ENCODE data around the gene FAM180B. TPM values are rescaled to one million over a fixed set of nuclear protein-coding genes. Genes with fewer than 3 reads are reported as not detected.
A peak's percentile ranks its signal among the peaks of the same experiment; 100 is the strongest.

The FAM180B gene
- total RNA-seq, 1 donor from 2014 or later, result not detected

DNA sequence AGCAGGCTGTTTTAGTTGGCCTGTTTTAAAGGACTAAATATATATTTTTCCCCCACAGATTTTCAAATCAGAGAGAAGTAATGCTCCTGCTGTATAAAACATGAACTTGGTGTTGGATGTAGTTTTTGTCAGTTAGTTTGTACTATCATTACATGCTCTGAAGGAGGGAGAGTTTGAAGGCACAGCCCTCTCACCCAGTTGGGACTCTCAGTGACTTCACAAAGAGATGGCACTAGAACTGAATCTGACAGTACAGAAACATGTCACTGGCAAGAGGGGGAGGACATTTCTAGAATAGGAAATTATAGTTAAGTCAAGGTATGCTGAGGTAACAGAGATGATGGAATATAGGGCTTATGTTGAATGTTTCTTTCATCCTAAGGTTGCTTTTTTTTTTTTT lies 28.8 kb downstream of the FAM180B start:
- intact Hi-C loops (cut with DNase I), result no loop called here
- Histone ChIP-seq H3K27ac (no peak overlapping the region), H3K36me3 (peaks cover 25% of the 10 kb centered on the region), H3K4me3 (no peak overlapping the region), H3K4me1 (peaks cover 5% of the 10 kb centered on the region), H3K27me3 (no peaks in the 10 kb centered on the region), H3K9me3 (no peaks in the 10 kb centered on the region)
- TF ChIP-seq, protein P1, sequence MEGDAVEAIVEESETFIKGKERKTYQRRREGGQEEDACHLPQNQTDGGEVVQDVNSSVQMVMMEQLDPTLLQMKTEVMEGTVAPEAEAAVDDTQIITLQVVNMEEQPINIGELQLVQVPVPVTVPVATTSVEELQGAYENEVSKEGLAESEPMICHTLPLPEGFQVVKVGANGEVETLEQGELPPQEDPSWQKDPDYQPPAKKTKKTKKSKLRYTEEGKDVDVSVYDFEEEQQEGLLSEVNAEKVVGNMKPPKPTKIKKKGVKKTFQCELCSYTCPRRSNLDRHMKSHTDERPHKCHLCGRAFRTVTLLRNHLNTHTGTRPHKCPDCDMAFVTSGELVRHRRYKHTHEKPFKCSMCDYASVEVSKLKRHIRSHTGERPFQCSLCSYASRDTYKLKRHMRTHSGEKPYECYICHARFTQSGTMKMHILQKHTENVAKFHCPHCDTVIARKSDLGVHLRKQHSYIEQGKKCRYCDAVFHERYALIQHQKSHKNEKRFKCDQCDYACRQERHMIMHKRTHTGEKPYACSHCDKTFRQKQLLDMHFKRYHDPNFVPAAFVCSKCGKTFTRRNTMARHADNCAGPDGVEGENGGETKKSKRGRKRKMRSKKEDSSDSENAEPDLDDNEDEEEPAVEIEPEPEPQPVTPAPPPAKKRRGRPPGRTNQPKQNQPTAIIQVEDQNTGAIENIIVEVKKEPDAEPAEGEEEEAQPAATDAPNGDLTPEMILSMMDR (IDR thresholded peaks at IDR 0.05), result no peak
- DNase-seq (no peak), ATAC-seq (no peak)

DNA sequence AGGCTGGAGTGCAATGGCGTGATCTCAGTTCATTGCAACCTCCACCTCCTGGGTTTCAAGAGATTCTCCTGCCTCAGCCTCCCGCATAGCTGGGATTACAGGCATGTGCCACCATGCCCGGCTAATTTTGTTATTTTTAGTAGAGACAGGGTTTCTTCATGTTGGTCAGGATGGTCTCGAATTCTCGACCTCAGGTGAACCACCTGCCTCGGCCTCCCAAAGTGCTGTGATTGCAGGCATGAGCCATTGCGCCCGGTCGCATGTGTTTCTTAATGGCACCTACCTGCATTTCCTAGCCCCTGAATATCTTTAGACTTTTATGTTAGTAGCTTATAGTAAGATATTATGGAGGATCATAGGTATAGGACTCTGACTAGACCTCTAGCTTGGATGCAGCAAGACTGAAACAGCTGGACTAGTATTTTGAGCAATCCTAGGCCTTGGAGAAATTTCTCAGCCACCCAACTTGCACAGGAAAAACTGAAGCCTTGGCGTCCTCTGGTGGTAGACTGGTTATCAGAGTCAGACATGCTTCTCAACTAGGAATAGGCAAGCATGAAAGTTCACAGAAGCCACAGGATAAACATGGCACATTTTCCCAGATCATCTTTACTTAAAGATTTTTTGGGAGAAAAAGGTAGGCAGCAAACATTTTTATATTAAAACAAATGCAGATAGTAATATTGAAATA lies 30.4 kb downstream of the FAM180B start:
- Histone ChIP-seq H3K27me3 (no peaks in the 10 kb centered on the region), H3K4me1 (peaks cover 5% of the 10 kb centered on the region), H3K4me3 (no peak overlapping the region), H3K9me3 (no peaks in the 10 kb centered on the region), H3K36me3 (peaks cover 41% of the 10 kb centered on the region), H3K27ac (no peak overlapping the region)
- peak; percentile 72 for ATAC-seq
- intact Hi-C loops (cut with DNase I), result no loop called here
- DNase-seq, result no peak
- TF ChIP-seq, protein P1 (IDR thresholded peaks at IDR 0.05), result peak; percentile 55

DNA sequence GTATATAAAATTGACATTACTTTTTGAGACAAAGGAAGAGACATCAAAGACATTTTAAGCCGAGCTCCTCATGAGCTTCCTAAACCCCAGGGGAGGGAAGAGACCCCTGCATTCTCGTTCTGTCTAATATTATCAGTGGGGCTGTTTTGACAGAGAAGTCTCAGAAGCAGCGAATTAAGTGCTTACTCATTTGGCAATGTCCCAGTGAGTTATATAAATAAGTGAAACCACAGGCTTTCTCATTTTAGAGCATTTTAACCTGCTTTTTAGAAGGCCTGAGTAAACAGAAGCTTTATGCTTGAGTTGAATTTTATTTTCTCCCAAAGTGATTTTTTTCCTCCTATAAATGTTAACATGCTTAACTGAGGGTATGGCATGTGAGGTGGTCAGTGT lies 30.9 kb downstream of the FAM180B start:
- Histone ChIP-seq H3K27ac (no peak overlapping the region), H3K4me1 (peaks cover 5% of the 10 kb centered on the region), H3K27me3 (no peaks in the 10 kb centered on the region), H3K36me3 (peaks cover 46% of the 10 kb centered on the region), H3K9me3 (no peaks in the 10 kb centered on the region), H3K4me3 (no peak overlapping the region)
- no peak for DNase-seq
- ATAC-seq, result no peak
- intact Hi-C loops (cut with DNase I), result no loop called here
- TF ChIP-seq, protein P1 (IDR thresholded peaks at IDR 0.05), result no peak

DNA sequence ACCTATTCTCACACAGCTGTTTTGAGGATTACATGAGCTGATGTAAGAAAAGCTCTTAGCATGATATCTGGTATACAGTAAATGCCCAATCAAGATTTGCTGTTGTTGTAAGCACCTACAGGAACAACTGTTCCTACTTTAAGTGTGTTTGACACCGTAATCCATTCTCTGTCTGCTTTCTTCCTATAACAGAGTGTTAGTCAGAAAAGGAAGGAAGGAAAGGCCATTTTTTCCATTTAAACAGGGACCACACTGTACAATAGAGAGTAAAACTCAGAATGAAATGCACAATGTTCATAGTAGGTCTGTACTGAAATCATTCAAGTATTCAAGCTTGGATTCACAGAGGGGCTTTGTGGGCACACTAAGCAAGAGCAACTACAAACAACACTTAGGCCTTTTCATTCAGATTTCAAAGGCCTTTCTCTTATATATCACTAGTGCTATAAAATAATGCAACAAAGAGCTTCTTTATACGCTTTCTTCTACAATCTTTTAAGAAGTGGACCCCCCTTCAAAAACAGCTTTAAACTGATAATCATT lies 34.4 kb downstream of the FAM180B start:
- H3K36me3 ChIP-seq, result peaks cover 80% of the 10 kb centered on the region

DNA sequence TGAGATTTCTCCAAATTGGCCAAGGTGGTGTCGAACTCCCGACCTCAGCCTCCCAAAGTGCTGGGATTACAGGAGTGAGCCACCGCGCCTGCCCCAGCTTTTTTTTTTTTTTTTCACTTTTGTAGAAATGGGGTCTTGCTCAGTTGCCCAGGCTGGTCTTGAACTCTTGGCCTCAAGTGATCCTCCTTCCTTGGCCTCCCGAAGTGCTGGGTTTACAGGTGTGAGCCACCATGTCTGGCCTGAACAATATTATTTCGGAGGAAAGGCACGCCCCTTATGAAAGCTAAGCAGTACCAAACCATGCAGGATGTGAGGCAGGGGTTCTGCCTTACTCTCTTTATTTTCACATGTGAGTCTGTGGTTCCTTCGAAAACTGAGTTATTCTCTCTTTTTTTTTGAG lies 39.8 kb downstream of the FAM180B start:
- Histone ChIP-seq H3K36me3 (peaks cover 98% of the 10 kb centered on the region), H3K27me3 (no peaks in the 10 kb centered on the region), H3K9me3 (no peaks in the 10 kb centered on the region), H3K4me3 (no peak overlapping the region), H3K27ac (no peak overlapping the region), H3K4me1 (no peaks in the 10 kb centered on the region)
- DNase-seq (no peak), ATAC-seq (no peak)
- intact Hi-C loops (cut with DNase I), result no loop called here
- TF ChIP-seq, protein P1 (IDR thresholded peaks at IDR 0.05), result no peak

More for the DNA sequence above, 34.4 kb downstream of the FAM180B start:
- DNase-seq (no peak), ATAC-seq (no peak)
- intact Hi-C loops (cut with DNase I), result no loop called here
- no peak overlapping the region for H3K4me3 ChIP-seq
- no peak overlapping the region for H3K27ac ChIP-seq
- peaks cover 5% of the 10 kb centered on the region for H3K4me1 ChIP-seq
- TF ChIP-seq, protein P1 (IDR thresholded peaks at IDR 0.05), result no peak
- H3K27me3 ChIP-seq, result no peaks in the 10 kb centered on the region
- H3K9me3 ChIP-seq, result no peaks in the 10 kb centered on the region
